Measurements from ENCODE around the gene ABL1. TPM values are rescaled to one million over a fixed set of nuclear protein-coding genes. Genes with fewer than 3 reads are reported as not detected.
A peak's percentile ranks its signal among the peaks of the same experiment; 100 is the strongest.

The ABL1 gene
- total RNA-seq, 1 donor from 2014 or later: 118 TPM

DNA sequence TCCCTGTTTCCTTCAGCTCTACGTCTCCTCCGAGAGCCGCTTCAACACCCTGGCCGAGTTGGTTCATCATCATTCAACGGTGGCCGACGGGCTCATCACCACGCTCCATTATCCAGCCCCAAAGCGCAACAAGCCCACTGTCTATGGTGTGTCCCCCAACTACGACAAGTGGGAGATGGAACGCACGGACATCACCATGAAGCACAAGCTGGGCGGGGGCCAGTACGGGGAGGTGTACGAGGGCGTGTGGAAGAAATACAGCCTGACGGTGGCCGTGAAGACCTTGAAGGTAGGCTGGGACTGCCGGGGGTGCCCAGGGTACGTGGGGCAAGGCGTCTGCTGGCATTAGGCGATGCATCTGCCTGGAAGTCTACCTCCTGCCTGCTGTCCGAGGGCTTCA is 27.7 kb downstream of the ABL1 start:
- Mint-ChIP-seq H3K36me3 (ENCODE audit: unreplicated experiment) (no peaks in the 10 kb centered on the region), H3K27ac (ENCODE audit: unreplicated experiment) (peak overlapping the region; percentile 26), H3K27me3 (ENCODE audit: unreplicated experiment) (peaks cover 11% of the 10 kb centered on the region), H3K4me1 (ENCODE audit: low read depth, unreplicated experiment) (peaks cover 44% of the 10 kb centered on the region), H3K4me3 (ENCODE audit: unreplicated experiment) (no peak overlapping the region), H3K9me3 (ENCODE audit: unreplicated experiment) (peaks cover 10% of the 10 kb centered on the region)
- DNase-seq: no peak
- TF ChIP-seq, protein P1, sequence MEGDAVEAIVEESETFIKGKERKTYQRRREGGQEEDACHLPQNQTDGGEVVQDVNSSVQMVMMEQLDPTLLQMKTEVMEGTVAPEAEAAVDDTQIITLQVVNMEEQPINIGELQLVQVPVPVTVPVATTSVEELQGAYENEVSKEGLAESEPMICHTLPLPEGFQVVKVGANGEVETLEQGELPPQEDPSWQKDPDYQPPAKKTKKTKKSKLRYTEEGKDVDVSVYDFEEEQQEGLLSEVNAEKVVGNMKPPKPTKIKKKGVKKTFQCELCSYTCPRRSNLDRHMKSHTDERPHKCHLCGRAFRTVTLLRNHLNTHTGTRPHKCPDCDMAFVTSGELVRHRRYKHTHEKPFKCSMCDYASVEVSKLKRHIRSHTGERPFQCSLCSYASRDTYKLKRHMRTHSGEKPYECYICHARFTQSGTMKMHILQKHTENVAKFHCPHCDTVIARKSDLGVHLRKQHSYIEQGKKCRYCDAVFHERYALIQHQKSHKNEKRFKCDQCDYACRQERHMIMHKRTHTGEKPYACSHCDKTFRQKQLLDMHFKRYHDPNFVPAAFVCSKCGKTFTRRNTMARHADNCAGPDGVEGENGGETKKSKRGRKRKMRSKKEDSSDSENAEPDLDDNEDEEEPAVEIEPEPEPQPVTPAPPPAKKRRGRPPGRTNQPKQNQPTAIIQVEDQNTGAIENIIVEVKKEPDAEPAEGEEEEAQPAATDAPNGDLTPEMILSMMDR (IDR thresholded peaks at IDR 0.05; ENCODE audit: partially characterized antibody, unreplicated experiment): no peak

DNA sequence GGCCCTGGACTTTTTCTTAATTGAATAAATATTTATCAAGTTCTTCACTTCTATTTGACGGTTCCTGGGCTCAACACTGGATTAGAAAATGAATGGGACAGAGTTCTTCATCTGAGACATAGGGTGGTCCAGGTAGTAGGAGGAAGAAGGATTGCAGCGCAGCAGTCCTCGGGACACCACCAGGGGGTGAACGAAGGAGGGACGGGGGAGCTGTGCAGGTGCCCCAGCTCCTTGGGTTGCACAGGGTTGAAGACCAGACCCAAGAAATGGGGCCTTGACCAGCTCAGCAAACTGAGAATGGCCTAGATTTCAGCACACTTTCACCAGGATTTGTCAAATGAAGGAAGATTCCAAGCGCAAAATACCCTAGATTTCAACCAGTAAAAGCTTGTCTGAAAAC is 29.5 kb downstream of the ABL1 start:
- peaks cover 30% of the 10 kb centered on the region for H3K4me1 Mint-ChIP-seq (ENCODE audit: low read depth, unreplicated experiment)
- H3K27me3 Mint-ChIP-seq (ENCODE audit: unreplicated experiment): peaks cover 4% of the 10 kb centered on the region
- TF ChIP-seq, protein P1 (IDR thresholded peaks at IDR 0.05; ENCODE audit: partially characterized antibody, unreplicated experiment): no peak
- no peak overlapping the region for H3K4me3 Mint-ChIP-seq (ENCODE audit: unreplicated experiment)
- DNase-seq: no peak
- no peaks in the 10 kb centered on the region for H3K36me3 Mint-ChIP-seq (ENCODE audit: unreplicated experiment)
- peaks cover 4% of the 10 kb centered on the region for H3K9me3 Mint-ChIP-seq (ENCODE audit: unreplicated experiment)
- H3K27ac Mint-ChIP-seq (ENCODE audit: unreplicated experiment): no peak overlapping the region

DNA sequence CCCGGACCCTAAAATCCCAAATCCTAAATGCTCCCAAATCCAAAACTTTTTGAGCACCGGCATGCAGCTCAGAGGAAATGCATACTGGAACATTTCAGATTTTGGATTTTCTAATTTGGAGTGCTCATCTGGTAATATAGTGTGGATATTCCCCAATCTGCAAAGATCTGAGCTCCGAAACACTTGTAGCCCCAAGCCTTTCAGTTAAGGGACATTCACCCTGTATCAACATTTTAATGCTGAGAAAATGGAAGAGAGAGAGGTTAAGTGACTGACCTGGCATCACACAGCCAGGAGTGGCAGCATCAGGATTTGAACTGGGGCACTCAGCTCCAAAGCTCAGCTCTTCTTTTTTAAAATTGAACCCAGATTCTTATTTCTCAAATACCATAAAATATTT is 30.9 kb downstream of the ABL1 start:
- H3K4me3 Mint-ChIP-seq (ENCODE audit: unreplicated experiment): no peak overlapping the region

GRCh38 chr9:130866474-130866965 is 31.5 kb downstream of the ABL1 start:
- H3K36me3 Mint-ChIP-seq (ENCODE audit: unreplicated experiment): no peaks in the 10 kb centered on the region
- peaks cover 2% of the 10 kb centered on the region for H3K9me3 Mint-ChIP-seq (ENCODE audit: unreplicated experiment)
- peaks cover 4% of the 10 kb centered on the region for H3K27me3 Mint-ChIP-seq (ENCODE audit: unreplicated experiment)
- TF ChIP-seq, protein P1 (IDR thresholded peaks at IDR 0.05; ENCODE audit: partially characterized antibody, unreplicated experiment): peak; percentile 93
- no peak overlapping the region for H3K4me3 Mint-ChIP-seq (ENCODE audit: unreplicated experiment)
- peaks cover 25% of the 10 kb centered on the region for H3K4me1 Mint-ChIP-seq (ENCODE audit: low read depth, unreplicated experiment)
- peak; percentile 85 for DNase-seq
- H3K27ac Mint-ChIP-seq (ENCODE audit: unreplicated experiment): peak overlapping the region; percentile 60

More for the DNA sequence above, 30.9 kb downstream of the ABL1 start:
- no peaks in the 10 kb centered on the region for H3K36me3 Mint-ChIP-seq (ENCODE audit: unreplicated experiment)
- DNase-seq: no peak
- peaks cover 4% of the 10 kb centered on the region for H3K27me3 Mint-ChIP-seq (ENCODE audit: unreplicated experiment)
- TF ChIP-seq, protein P1 (IDR thresholded peaks at IDR 0.05; ENCODE audit: partially characterized antibody, unreplicated experiment): no peak
- H3K9me3 Mint-ChIP-seq (ENCODE audit: unreplicated experiment): peaks cover 2% of the 10 kb centered on the region
- H3K4me1 Mint-ChIP-seq (ENCODE audit: low read depth, unreplicated experiment): peaks cover 26% of the 10 kb centered on the region
- no peak overlapping the region for H3K27ac Mint-ChIP-seq (ENCODE audit: unreplicated experiment)

DNA sequence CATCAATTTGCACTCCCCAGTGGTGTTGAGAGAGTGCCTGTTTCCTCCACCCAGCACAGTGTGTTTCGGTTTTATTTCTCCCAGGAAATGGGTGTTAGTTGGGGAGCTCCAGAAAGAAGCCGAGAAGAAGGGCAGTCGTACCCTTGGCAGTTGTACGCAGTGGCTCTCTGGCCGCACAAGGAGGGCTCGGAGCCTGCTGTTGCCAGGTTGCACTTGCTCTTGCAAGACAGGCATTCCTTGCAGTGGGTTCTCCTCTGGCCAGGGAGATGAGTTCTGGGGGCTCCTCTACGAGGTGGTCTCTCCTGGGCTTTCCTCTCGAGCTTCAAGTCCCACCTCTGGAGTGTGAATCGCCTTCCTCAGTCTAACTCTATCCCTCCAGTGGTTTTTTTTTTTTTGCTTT is 32.5 kb downstream of the ABL1 start:
- Mint-ChIP-seq H3K4me1 (ENCODE audit: low read depth, unreplicated experiment) (peaks cover 17% of the 10 kb centered on the region), H3K27ac (ENCODE audit: unreplicated experiment) (peak overlapping the region; percentile 22), H3K27me3 (ENCODE audit: unreplicated experiment) (peaks cover 4% of the 10 kb centered on the region), H3K4me3 (ENCODE audit: unreplicated experiment) (no peak overlapping the region), H3K36me3 (ENCODE audit: unreplicated experiment) (no peaks in the 10 kb centered on the region), H3K9me3 (ENCODE audit: unreplicated experiment) (peaks cover 5% of the 10 kb centered on the region)
- no peak for DNase-seq
- TF ChIP-seq, protein P1 (IDR thresholded peaks at IDR 0.05; ENCODE audit: partially characterized antibody, unreplicated experiment): no peak

All from glutamatergic neuron (in vitro differentiated cells).